PC-9 (cell line): Measurements from ENCODE around the gene ROBO4.

Source experiments
- CTCF ChIP-seq: fragments of 200-600 bp; sonication (generic); conservative IDR thresholded peaks from 2 replicates; pipeline ENCODE4 v1.6.1; 2017; ENCODE audit warnings: mixed run types, antibody characterized with exemption, mild to moderate bottlenecking, moderate library complexity
- EZH2 ChIP-seq: fragments of 200-600 bp; sonication (generic); IDR thresholded peaks from 2 replicates; pipeline ENCODE4 v1.8.0; 2017; ENCODE audit warnings: antibody characterized with exemption, low read depth

- TF ChIP-seq EZH2 (no peak), CTCF (no peak)
These were observed 1.0 kb upstream of the ROBO4 start for GRCh38 chr11:124898711-124899110.
